ENCODE results near the gene HMCN1. TPM values are rescaled to one million over a fixed set of nuclear protein-coding genes. Genes with fewer than 3 reads are reported as not detected.
A peak's percentile ranks its signal among the peaks of the same experiment; 100 is the strongest.

Gene HMCN1
- total RNA-seq, 4 donors from 2014 or later, result 3.3 to 8.9 (median 6.6) TPM

DNA sequence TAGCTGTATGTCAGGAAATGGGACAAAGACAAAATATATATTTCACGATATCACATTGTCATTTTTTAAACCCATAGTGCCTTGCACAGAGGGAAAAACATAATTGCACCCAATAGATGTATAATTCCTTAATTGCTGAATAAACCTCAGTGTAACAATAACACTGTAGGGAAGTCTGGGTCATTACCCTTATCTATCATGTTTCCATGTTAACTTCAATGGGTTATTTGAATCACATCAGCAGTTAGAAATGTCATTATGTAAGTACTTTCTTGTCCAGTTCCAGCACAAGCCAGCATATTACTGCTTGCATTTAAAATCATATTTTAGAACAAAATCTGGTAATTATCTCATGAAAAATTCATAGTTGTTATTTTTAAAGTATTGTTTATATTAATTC, 222.7 kb downstream of the HMCN1 start:
- TF ChIP-seq POLR2A (IDR thresholded peaks at IDR 0.05), result no peak
- TF ChIP-seq, protein P1, sequence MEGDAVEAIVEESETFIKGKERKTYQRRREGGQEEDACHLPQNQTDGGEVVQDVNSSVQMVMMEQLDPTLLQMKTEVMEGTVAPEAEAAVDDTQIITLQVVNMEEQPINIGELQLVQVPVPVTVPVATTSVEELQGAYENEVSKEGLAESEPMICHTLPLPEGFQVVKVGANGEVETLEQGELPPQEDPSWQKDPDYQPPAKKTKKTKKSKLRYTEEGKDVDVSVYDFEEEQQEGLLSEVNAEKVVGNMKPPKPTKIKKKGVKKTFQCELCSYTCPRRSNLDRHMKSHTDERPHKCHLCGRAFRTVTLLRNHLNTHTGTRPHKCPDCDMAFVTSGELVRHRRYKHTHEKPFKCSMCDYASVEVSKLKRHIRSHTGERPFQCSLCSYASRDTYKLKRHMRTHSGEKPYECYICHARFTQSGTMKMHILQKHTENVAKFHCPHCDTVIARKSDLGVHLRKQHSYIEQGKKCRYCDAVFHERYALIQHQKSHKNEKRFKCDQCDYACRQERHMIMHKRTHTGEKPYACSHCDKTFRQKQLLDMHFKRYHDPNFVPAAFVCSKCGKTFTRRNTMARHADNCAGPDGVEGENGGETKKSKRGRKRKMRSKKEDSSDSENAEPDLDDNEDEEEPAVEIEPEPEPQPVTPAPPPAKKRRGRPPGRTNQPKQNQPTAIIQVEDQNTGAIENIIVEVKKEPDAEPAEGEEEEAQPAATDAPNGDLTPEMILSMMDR (IDR thresholded peaks at IDR 0.05), result no peak
- no peaks in the 10 kb centered on the region for H3K27me3 ChIP-seq
- no peak overlapping the region for H3K4me3 ChIP-seq (replicated peaks in 1 of 3)
- 84 to 87% methylated on average over 1 of the region's 1 CpG for WGBS, 2 donors
- no peak overlapping the region for H3K27ac ChIP-seq
- intact Hi-C loops (cut with DNase I), result no loop called here
- DNase-seq, result no peak
- H3K4me1 ChIP-seq, result no peaks in the 10 kb centered on the region
- H3K9me3 ChIP-seq, result no peaks in the 10 kb centered on the region
- no peaks in the 10 kb centered on the region for H3K36me3 ChIP-seq

DNA sequence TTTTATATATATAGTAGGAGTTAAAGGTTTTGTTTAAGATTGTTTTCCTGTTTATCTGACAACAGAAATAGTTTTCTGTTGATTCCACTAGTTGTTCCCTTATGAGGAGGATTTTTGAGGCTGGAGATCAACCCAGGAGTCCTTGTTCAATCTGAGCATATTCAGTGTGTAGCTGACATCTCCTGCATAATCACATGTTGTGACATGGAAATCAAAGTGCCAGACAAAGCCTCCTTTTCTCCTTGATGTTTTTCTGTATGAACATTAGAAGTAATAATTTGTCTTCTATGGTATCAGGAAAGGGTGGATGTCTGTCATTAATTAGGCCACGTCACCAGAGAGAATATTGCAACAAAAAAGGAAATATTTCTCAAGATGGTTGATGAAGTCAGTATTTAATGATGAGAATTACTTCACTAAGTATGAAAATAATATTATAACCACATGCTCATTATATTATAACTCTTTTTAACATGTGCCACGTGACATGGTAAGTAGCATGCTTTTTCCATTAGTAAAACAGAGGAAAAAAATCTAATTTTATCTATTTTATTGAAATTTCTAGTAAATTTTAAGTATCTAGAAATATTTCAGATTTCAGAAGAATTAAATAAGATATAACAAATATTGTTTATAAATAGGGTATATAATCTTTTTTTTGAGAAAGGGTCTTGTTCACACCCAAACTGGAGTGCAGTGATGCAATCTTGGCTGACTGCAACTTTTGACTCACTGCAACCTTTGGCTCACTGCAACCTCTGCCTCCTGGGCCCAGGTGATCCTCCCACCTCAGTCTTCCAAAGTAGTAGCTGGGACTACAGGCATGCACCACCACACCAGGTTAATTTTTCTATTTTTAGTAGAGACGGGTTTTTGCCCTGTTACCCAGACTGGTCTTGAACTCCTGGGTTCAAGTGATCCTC, 223.5 kb downstream of the HMCN1 start:
- H3K4me3 ChIP-seq (replicated peaks in 1 of 3), result no peak overlapping the region
- 85 to 87% methylated on average over 3 of the region's 3 CpGs for WGBS, 2 donors
- no peak overlapping the region for H3K27ac ChIP-seq
- intact Hi-C loops (cut with DNase I), result no loop called here
- TF ChIP-seq POLR2A (IDR thresholded peaks at IDR 0.05), result no peak
- TF ChIP-seq, protein P1 (IDR thresholded peaks at IDR 0.05), result no peak
- no peaks in the 10 kb centered on the region for H3K36me3 ChIP-seq
- H3K27me3 ChIP-seq, result no peaks in the 10 kb centered on the region
- no peaks in the 10 kb centered on the region for H3K4me1 ChIP-seq
- no peak for DNase-seq
- no peaks in the 10 kb centered on the region for H3K9me3 ChIP-seq

DNA sequence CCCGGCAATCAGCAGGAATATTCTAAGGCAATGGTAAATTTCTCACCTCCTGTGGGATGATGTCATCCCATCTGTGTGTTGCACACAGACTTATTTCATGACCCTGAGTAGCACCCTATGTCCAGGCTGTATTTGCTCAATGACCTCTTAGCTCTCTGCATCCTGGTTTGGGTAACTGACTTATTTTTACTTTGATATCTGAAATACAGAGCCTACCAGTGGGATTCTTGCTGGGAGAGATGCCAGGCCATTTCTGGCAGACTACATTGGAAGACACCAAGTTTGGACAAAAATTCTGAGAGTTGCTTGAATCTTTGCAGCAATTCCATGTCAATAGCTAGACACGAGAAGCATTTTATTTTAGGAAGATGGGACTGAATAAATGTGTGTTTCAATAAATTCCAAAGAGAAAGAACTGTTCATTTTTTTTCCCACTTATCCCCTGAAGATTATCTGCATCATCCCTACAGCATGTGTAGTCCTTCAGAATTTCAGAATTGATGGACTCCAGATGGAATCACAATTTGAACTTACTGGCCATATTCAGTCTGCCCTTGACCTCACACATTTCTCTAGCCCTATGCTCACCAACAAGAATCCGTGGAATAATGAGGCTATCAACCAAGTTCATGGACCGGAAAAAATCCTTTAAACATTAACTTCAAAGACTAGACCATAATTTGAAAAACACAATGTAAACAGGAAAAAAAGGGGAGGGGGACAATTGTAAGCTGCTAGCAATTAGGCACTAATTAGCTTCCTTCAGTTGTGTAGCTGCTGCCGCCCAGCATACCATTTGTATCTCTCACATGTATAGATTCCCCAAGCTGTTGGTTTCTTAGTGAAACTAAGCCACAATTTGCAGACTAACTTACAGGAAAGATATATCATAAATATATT, 226.5 kb downstream of the HMCN1 start:
- H3K27ac ChIP-seq, result no peak overlapping the region
- TF ChIP-seq POLR2A (IDR thresholded peaks at IDR 0.05), result no peak
- TF ChIP-seq, protein P1 (IDR thresholded peaks at IDR 0.05), result no peak
- peak; percentile 12 to 13 for DNase-seq

DNA sequence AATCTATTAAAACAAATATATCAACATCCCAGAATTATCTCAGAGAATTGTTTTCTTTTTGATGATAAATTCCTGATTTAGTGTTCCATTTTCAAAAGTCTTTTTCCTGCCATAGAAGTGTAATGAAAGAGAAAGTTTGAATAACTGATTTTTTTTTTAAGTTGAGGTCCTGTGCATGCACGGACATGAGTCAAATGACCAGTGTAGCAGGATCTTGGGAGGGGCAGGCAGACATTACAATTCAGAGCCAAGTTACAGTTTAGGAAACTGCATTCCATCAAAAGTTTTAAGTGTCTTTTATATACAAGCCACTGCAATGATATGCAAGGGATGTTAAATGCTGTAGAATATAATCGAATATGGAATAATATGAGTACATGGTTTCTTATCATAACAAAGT, 227.5 kb downstream of the HMCN1 start:
- 65 to 68% methylated on average over 2 of the region's 2 CpGs for WGBS, 2 donors
- H3K27ac ChIP-seq, result no peak overlapping the region

More for the DNA sequence above, 226.5 kb downstream of the HMCN1 start:
- Histone ChIP-seq H3K4me1 (peaks cover 0 to 11% of the 10 kb centered on the region in 2 donors), H3K36me3 (no peaks in the 10 kb centered on the region), H3K4me3 (replicated peaks in 1 of 3) (no peak overlapping the region), H3K27me3 (no peaks in the 10 kb centered on the region), H3K9me3 (no peaks in the 10 kb centered on the region)
- intact Hi-C loops (cut with DNase I), result no loop called here
- 78 to 83% methylated on average over 5 of the region's 5 CpGs for WGBS, 2 donors

More for the DNA sequence above, 227.5 kb downstream of the HMCN1 start:
- Histone ChIP-seq H3K4me3 (replicated peaks in 1 of 3) (no peak overlapping the region), H3K4me1 (peaks cover 0 to 11% of the 10 kb centered on the region in 2 donors), H3K36me3 (no peaks in the 10 kb centered on the region), H3K27me3 (no peaks in the 10 kb centered on the region), H3K9me3 (no peaks in the 10 kb centered on the region)
- intact Hi-C loops (cut with DNase I), result no loop called here
- DNase-seq, result no peak
- TF ChIP-seq, protein P1 (IDR thresholded peaks at IDR 0.05), result no peak
- TF ChIP-seq POLR2A (IDR thresholded peaks at IDR 0.05), result no peak

Measured in thyroid gland (tissue), 4 donors.